ENCODE data around the gene LHPP.

Gene LHPP

GRCh38 chr10:124568848-124569622, 107.4 kb downstream of the LHPP start:
- ChIA-PET CTCF (no interaction called here), POLR2A (no interaction called here)
- H3K9me3 ChIP-seq (ENCODE audit: control insufficient read depth, insufficient read depth, low read depth, low read length): no peaks in the 10 kb centered on the region
- no peaks in the 10 kb centered on the region for H3K4me1 ChIP-seq (ENCODE audit: control insufficient read depth, insufficient read depth, low read length)
- H3K36me3 ChIP-seq (ENCODE audit: control insufficient read depth in 2 of 2, insufficient read depth in 1 of 2, low read length in 2 of 2): no peaks in the 10 kb centered on the region
- TF ChIP-seq BCL11B (tag by site-specific recombination; IDR thresholded peaks at IDR 0.05; ENCODE audit: low read depth) (no peak), ZNF658 (tag by site-specific recombination; IDR thresholded peaks at IDR 0.05) (no peak), ZIC2 (tag by site-specific recombination; IDR thresholded peaks at IDR 0.05) (peak; percentile 95)
- H3K27ac ChIP-seq (ENCODE audit: extremely low read depth, low read depth, low read length): no peak overlapping the region
- no peak overlapping the region for H3K4me3 ChIP-seq (ENCODE audit: low read depth, low read length)

GRCh38 chr10:124569623-124570470, 108.2 kb downstream of the LHPP start:
- H3K9me3 ChIP-seq (ENCODE audit: control insufficient read depth, insufficient read depth, low read depth, low read length): no peaks in the 10 kb centered on the region
- POLR2A ChIA-PET: no interaction called here
- no peak overlapping the region for H3K4me3 ChIP-seq (ENCODE audit: low read depth, low read length)
- no peaks in the 10 kb centered on the region for H3K36me3 ChIP-seq (ENCODE audit: control insufficient read depth in 2 of 2, insufficient read depth in 1 of 2, low read length in 2 of 2)
- no peak for TF ChIP-seq INSM2 (tag by site-specific recombination; IDR thresholded peaks at IDR 0.05)
- TF ChIP-seq ZNF510 (tag by site-specific recombination; IDR thresholded peaks at IDR 0.05; ENCODE audit: insufficient replicate concordance): no peak
- TF ChIP-seq ZNF302 (tag by site-specific recombination; IDR thresholded peaks at IDR 0.05; ENCODE audit: low read depth): no peak
- TF ChIP-seq ZBTB20 (tag by site-specific recombination; IDR thresholded peaks at IDR 0.05): no peak
- TF ChIP-seq ZNF18 (tag by site-specific recombination; IDR thresholded peaks at IDR 0.05): no peak
- TF ChIP-seq ZNF169 (tag by site-specific recombination; IDR thresholded peaks at IDR 0.05): no peak
- TF ChIP-seq SP2 (tag by site-specific recombination; IDR thresholded peaks at IDR 0.05): no peak
- CTCF ChIA-PET: no interaction called here
- no peak overlapping the region for H3K27ac ChIP-seq (ENCODE audit: extremely low read depth, low read depth, low read length)
- H3K4me1 ChIP-seq (ENCODE audit: control insufficient read depth, insufficient read depth, low read length): no peaks in the 10 kb centered on the region

- Histone ChIP-seq H3K9me3 (ENCODE audit: control insufficient read depth, insufficient read depth, low read depth, low read length) (no peaks in the 10 kb centered on the region), H3K36me3 (ENCODE audit: control insufficient read depth in 2 of 2, insufficient read depth in 1 of 2, low read length in 2 of 2) (no peaks in the 10 kb centered on the region), H3K4me3 (ENCODE audit: low read depth, low read length) (no peak overlapping the region), H3K4me1 (ENCODE audit: control insufficient read depth, insufficient read depth, low read length) (no peaks in the 10 kb centered on the region), H3K27ac (ENCODE audit: extremely low read depth, low read depth, low read length) (no peak overlapping the region)
- POLR2A ChIA-PET: no interaction called here
- TF ChIP-seq ZNF155 (tag by site-specific recombination; IDR thresholded peaks at IDR 0.05) (no peak), ZNF18 (tag by site-specific recombination; IDR thresholded peaks at IDR 0.05) (no peak), ZNF146 (tag by site-specific recombination; IDR thresholded peaks at IDR 0.05) (peak; percentile 56; the same call in 1 of the 2 replicates)
- CTCF ChIA-PET: no interaction called here
Observed at GRCh38 chr10:124570646-124571045, 109.0 kb downstream of the LHPP start.
